Activated CD4-positive, alpha-beta T cell treated with anti-CD3 and anti-CD28 coated beads for 36 hours (primary cell): ENCODE results near the gene SLC5A10. TPM values are rescaled to one million over a fixed set of nuclear protein-coding genes. Genes with fewer than 3 reads are reported as not detected.

ENCODE experiments used
- ATAC-seq: fragments of 200-7000 bp; cut with Tn5 transposase; one replicate; pipeline ENCODE4 v1.10.0; 2021; ENCODE audit warnings: mild to moderate bottlenecking, moderate library complexity
- CTCF ChIA-PET: fragments of 350-600 bp; sonication (Branson Sonifier 250); formaldehyde crosslinking; loops from one replicate; lab custom pipeline; 2021; ENCODE audit warnings: antibody characterized with exemption; lab: Charles Lee
- POLR2A ChIA-PET: fragments of 350-600 bp; sonication (Branson Sonifier 250); formaldehyde crosslinking; loops from one replicate; lab custom pipeline; 2021; ENCODE audit warnings: antibody characterized with exemption, inconsistent platforms; lab: Charles Lee
- DNase-seq: peaks from one replicate; pipeline ENCODE4 v3.0.0-alpha.2; 2020
- H3K27ac Mint-ChIP-seq: one replicate; pipeline ENCODE4 v1.8.0; 2021; ENCODE audit warnings: mixed read lengths
- H3K27me3 Mint-ChIP-seq: one replicate; pipeline ENCODE4 v1.8.0; 2021; ENCODE audit warnings: mixed read lengths
- H3K36me3 Mint-ChIP-seq: one replicate; pipeline ENCODE4 v1.8.0; 2021; ENCODE audit warnings: low read depth, mixed read lengths
- H3K4me1 Mint-ChIP-seq: one replicate; pipeline ENCODE4 v1.8.0; 2021; ENCODE audit warnings: mixed read lengths
- H3K4me3 Mint-ChIP-seq: one replicate; pipeline ENCODE4 v1.8.0; 2021; ENCODE audit warnings: mild to moderate bottlenecking, moderate library complexity, mixed read lengths
- H3K9me3 Mint-ChIP-seq: one replicate; pipeline ENCODE4 v1.8.0; 2021; ENCODE audit warnings: low read depth, mixed read lengths
- intact Hi-C, 2 experiments: fragments of 100-400 bp; cut with DNase I in 1 of 2; cut with micrococcal nuclease in 1 of 2; formaldehyde crosslinking; loops; one replicate each; pipeline versions ENCODE4 v1.14.2 to v1.15.1; 2022 to 2024; cut with DNase I, micrococcal nuclease
- total RNA-seq, 2 experiments: library from RNA; stranded (reverse); gene quantifications; one replicate each; pipeline ENCODE4 v1.2.3, GENCODE V29; 2021

The SLC5A10 gene
- total RNA-seq, 2 experiments from 2014 or later = not detected

- Mint-ChIP-seq H3K4me3 (peak within 1 kb of the TSS; percentile 88), H3K36me3 (peaks cover 20% of the 10 kb centered on the region), H3K9me3 (peaks cover 2% of the 10 kb centered on the region), H3K4me1 (peaks cover 26% of the 10 kb centered on the region), H3K27me3 (no peaks in the 10 kb centered on the region), H3K27ac (peak within 1 kb of the TSS; percentile 89)
- ATAC-seq = peak; percentile 87
- DNase-seq = peak; percentile 94
- intact Hi-C loops = loop anchor here (1.0 to 5.0 kb wide), 9 partner anchors 12 to 822 kb away; partner anchors contain the start of genes ALKBH5 (in 1 of the 2) and SMCR8 (in 1 of the 2)
- ChIA-PET CTCF (interaction anchor here (1.1 to 1.3 kb wide), 3 partner anchors 20 to 379 kb away, joined by 3 to 6 read pairs (median 3); no protein-coding TSS in a partner anchor), POLR2A (no interaction called here)
These were observed 52.6 kb downstream of the SLC5A10 start, which contains the start of gene FAM83G for GRCh38 chr17:19004421-19005136. TSS of gene FAM83G (minus strand) at chr17:19004764. CDS start at chr17:19004041, 723 bp downstream.

- CTCF ChIA-PET = interaction anchor here (1.2 to 1.3 kb wide), 2 partner anchors 19 to 44 kb away, joined by 3 to 6 read pairs; no protein-coding TSS in a partner anchor
- intact Hi-C loops = loop anchor here in 1 of 2 experiments (2.0 kb wide), 3 partner anchors 18 to 822 kb away; partner anchors contain the start of gene ALKBH5
- peaks cover 26% of the 10 kb centered on the region for H3K4me1 Mint-ChIP-seq
These were observed 53.3 kb downstream of the SLC5A10 start for GRCh38 chr17:19005137-19005773.

GRCh38 chr17:19005789-19006430 lies 53.9 kb downstream of the SLC5A10 start:
- ATAC-seq = no peak
- intact Hi-C loops = loop anchor here in 1 of 2 experiments (2.0 kb wide), 3 partner anchors 17 to 823 kb away; partner anchors contain the start of gene ALKBH5

More at GRCh38 chr17:19005137-19005773, 53.3 kb downstream of the SLC5A10 start:
- DNase-seq = no peak
- peaks cover 2% of the 10 kb centered on the region for H3K9me3 Mint-ChIP-seq
- peaks cover 20% of the 10 kb centered on the region for H3K36me3 Mint-ChIP-seq
- peak overlapping the region; percentile 81 for H3K27ac Mint-ChIP-seq
- peak; percentile 10 for ATAC-seq
- POLR2A ChIA-PET = no interaction called here
- peak overlapping the region; percentile 88 for H3K4me3 Mint-ChIP-seq
- no peaks in the 10 kb centered on the region for H3K27me3 Mint-ChIP-seq

GRCh38 chr17:19006698-19007097 lies 54.7 kb downstream of the SLC5A10 start:
- CTCF ChIA-PET = no interaction called here
- no peaks in the 10 kb centered on the region for H3K27me3 Mint-ChIP-seq

More at GRCh38 chr17:19005789-19006430, 53.9 kb downstream of the SLC5A10 start:
- ChIA-PET POLR2A (no interaction called here), CTCF (interaction anchor here (0.6 kb wide), 1 partner anchor 49 kb away, joined by 3 read pairs; no protein-coding TSS in a partner anchor)
- no peaks in the 10 kb centered on the region for H3K27me3 Mint-ChIP-seq
- peaks cover 23% of the 10 kb centered on the region for H3K4me1 Mint-ChIP-seq
- DNase-seq = no peak
- H3K4me3 Mint-ChIP-seq = peak overlapping the region; percentile 88
- H3K9me3 Mint-ChIP-seq = peaks cover 2% of the 10 kb centered on the region
- peaks cover 20% of the 10 kb centered on the region for H3K36me3 Mint-ChIP-seq
- H3K27ac Mint-ChIP-seq = no peak overlapping the region

GRCh38 chr17:19009970-19010369 lies 58.0 kb downstream of the SLC5A10 start:
- no peak overlapping the region for H3K27ac Mint-ChIP-seq
- peaks cover 2% of the 10 kb centered on the region for H3K9me3 Mint-ChIP-seq
- no peaks in the 10 kb centered on the region for H3K27me3 Mint-ChIP-seq
- DNase-seq (no peak), ATAC-seq (no peak)
- intact Hi-C loops = no loop called here
- ChIA-PET POLR2A (no interaction called here), CTCF (interaction anchor here (0.6 kb wide), 1 partner anchor 418 kb away, joined by 3 read pairs; no protein-coding TSS in a partner anchor)
- no peak overlapping the region for H3K4me3 Mint-ChIP-seq
- H3K36me3 Mint-ChIP-seq = no peaks in the 10 kb centered on the region
- H3K4me1 Mint-ChIP-seq = no peaks in the 10 kb centered on the region

More at GRCh38 chr17:19006698-19007097, 54.7 kb downstream of the SLC5A10 start:
- Mint-ChIP-seq H3K27ac (no peak overlapping the region), H3K4me3 (no peak overlapping the region), H3K9me3 (peaks cover 2% of the 10 kb centered on the region), H3K4me1 (peaks cover 17% of the 10 kb centered on the region), H3K36me3 (peaks cover 17% of the 10 kb centered on the region)
- ATAC-seq (no peak), DNase-seq (no peak)
- intact Hi-C loops = no loop called here
- POLR2A ChIA-PET = no interaction called here

GRCh38 chr17:19010729-19011505 lies 59.0 kb downstream of the SLC5A10 start:
- Mint-ChIP-seq H3K27ac (no peak overlapping the region), H3K9me3 (peaks cover 2% of the 10 kb centered on the region), H3K27me3 (no peaks in the 10 kb centered on the region), H3K4me1 (no peaks in the 10 kb centered on the region), H3K36me3 (no peaks in the 10 kb centered on the region), H3K4me3 (no peak overlapping the region)
- ATAC-seq (no peak), DNase-seq (no peak)
- intact Hi-C loops = no loop called here
- CTCF ChIA-PET = interaction anchor here (0.6 kb wide), 1 partner anchor 417 kb away, joined by 3 read pairs; no protein-coding TSS in a partner anchor
- POLR2A ChIA-PET = no interaction called here

- no peaks in the 10 kb centered on the region for H3K36me3 Mint-ChIP-seq
- ChIA-PET POLR2A (no interaction called here), CTCF (no interaction called here)
- ATAC-seq (no peak), DNase-seq (no peak)
- H3K4me1 Mint-ChIP-seq = no peaks in the 10 kb centered on the region
- no peak overlapping the region for H3K4me3 Mint-ChIP-seq
- no peaks in the 10 kb centered on the region for H3K27me3 Mint-ChIP-seq
- H3K27ac Mint-ChIP-seq = no peak overlapping the region
- intact Hi-C loops = no loop called here
- no peaks in the 10 kb centered on the region for H3K9me3 Mint-ChIP-seq
These were observed 59.6 kb downstream of the SLC5A10 start for GRCh38 chr17:19011581-19011980.

GRCh38 chr17:19012171-19013080 lies 60.5 kb downstream of the SLC5A10 start:
- Mint-ChIP-seq H3K27me3 (no peaks in the 10 kb centered on the region), H3K9me3 (no peaks in the 10 kb centered on the region), H3K27ac (no peak overlapping the region), H3K4me3 (no peak overlapping the region), H3K36me3 (no peaks in the 10 kb centered on the region), H3K4me1 (no peaks in the 10 kb centered on the region)
- intact Hi-C loops = no loop called here
- ChIA-PET CTCF (interaction anchor here (0.6 kb wide), 1 partner anchor 655 kb away, joined by 3 read pairs; no protein-coding TSS in a partner anchor), POLR2A (no interaction called here)
- ATAC-seq (no peak), DNase-seq (no peak)

GRCh38 chr17:19013226-19013625 lies 61.3 kb downstream of the SLC5A10 start:
- H3K27ac Mint-ChIP-seq = no peak overlapping the region
- DNase-seq (no peak), ATAC-seq (no peak)
- intact Hi-C loops = no loop called here
- POLR2A ChIA-PET = no interaction called here
- H3K9me3 Mint-ChIP-seq = no peaks in the 10 kb centered on the region
- no peaks in the 10 kb centered on the region for H3K4me1 Mint-ChIP-seq
- H3K27me3 Mint-ChIP-seq = no peaks in the 10 kb centered on the region
- CTCF ChIA-PET = interaction anchor here (0.6 kb wide), 1 partner anchor 656 kb away, joined by 3 read pairs; no protein-coding TSS in a partner anchor
- H3K36me3 Mint-ChIP-seq = no peaks in the 10 kb centered on the region
- no peak overlapping the region for H3K4me3 Mint-ChIP-seq
